ENCODE data around the gene DAB1.
A peak's percentile ranks its signal among the peaks of the same experiment; 100 is the strongest.

Gene DAB1

DNA sequence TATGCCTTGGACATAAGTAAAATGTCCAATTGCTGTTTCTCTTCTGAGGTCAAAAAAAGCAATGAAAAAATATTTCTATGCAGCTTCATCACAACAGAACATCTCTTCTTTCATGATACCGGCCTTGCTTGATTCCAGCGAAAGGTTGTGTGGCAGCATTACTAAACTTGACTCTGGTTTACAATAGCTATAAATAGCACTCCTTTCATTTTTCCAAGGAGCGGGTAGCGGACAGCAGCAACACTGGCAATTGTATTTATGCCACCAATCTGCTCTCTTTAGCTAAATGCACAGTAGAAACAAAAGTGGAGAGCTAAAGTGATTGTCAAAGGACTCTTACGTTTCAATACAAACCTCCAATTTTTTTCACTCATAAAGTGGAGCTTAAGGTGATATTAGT, 7.5 kb upstream of the DAB1 start:
- TF ChIP-seq, protein P1, sequence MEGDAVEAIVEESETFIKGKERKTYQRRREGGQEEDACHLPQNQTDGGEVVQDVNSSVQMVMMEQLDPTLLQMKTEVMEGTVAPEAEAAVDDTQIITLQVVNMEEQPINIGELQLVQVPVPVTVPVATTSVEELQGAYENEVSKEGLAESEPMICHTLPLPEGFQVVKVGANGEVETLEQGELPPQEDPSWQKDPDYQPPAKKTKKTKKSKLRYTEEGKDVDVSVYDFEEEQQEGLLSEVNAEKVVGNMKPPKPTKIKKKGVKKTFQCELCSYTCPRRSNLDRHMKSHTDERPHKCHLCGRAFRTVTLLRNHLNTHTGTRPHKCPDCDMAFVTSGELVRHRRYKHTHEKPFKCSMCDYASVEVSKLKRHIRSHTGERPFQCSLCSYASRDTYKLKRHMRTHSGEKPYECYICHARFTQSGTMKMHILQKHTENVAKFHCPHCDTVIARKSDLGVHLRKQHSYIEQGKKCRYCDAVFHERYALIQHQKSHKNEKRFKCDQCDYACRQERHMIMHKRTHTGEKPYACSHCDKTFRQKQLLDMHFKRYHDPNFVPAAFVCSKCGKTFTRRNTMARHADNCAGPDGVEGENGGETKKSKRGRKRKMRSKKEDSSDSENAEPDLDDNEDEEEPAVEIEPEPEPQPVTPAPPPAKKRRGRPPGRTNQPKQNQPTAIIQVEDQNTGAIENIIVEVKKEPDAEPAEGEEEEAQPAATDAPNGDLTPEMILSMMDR (IDR thresholded peaks at IDR 0.05; ENCODE audit: low read depth, low read length), result no peak
- no peak for DNase-seq (ENCODE audit: extremely low read depth, low read depth)

DNA sequence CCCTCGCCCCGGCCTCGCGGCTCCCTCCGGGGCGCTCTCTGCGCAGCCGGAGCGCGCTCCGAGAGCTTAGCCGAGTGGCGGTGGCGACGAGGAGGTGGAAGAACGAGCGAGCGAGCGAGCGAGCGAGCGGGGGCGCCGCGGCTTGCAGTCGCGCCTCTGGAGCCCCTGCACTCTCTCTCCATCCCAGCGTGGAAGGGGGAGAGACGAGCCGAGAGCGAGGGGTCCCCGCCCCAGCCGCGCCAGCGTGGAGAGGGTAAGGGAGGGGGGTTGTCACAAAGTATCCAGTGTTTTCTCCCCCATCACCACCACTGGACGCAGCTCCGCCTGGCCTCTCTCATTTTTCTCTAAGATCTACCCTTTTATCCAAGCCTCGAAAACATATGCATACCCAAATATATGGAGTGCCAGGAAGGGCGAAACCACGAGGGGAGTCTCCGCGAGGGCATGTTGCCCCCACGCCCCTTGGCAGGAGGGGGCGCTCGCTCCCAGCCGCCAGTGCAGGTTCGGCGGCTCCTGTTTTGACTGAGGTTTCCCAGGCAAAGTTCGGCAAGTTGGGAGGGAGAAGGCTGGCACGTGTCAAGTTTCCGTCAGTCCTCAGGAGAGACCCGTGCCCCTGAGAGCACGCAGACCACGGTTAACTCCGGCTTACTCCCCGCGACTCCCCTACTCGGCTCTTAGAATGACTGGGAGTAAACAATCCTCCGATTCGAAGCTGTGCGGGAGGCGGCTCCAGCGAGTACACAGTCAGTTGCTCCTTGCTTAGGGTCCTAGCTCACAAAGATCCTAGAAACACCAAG, 569 bp upstream of the DAB1 start:
- DNase-seq (ENCODE audit: extremely low read depth, low read depth), result peak; percentile 7
- TF ChIP-seq, protein P1 (IDR thresholded peaks at IDR 0.05; ENCODE audit: low read depth, low read length), result peak; percentile 85

DNA sequence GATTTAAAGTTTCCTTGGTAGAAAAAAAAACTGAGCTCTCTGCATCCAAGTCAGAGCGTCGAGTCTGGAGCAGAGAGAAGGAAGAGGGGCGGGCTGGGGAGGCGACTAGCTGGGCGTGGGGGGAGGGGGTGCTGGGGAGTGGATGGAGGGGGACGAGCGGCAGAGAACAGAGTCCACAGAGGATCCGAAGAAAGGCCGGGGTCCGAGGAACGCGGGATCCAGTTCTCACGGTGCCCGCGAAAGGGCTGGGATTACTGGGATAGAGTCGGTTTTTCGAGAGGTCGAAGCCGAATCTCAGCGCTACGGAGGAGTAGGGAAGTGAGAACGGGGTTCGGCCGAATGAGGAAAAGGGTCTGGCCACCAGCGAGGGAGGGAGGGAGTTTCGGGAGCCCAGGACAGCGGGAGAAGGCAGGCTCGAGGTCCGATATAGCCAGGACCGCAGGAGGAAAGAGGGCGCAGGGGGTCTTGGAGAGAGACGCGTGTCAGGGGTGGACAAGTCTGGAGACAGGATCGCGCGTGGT, 665 bp downstream of the DAB1 start:
- no peak for DNase-seq (ENCODE audit: extremely low read depth, low read depth)
- TF ChIP-seq, protein P1 (IDR thresholded peaks at IDR 0.05; ENCODE audit: low read depth, low read length), result no peak

DNA sequence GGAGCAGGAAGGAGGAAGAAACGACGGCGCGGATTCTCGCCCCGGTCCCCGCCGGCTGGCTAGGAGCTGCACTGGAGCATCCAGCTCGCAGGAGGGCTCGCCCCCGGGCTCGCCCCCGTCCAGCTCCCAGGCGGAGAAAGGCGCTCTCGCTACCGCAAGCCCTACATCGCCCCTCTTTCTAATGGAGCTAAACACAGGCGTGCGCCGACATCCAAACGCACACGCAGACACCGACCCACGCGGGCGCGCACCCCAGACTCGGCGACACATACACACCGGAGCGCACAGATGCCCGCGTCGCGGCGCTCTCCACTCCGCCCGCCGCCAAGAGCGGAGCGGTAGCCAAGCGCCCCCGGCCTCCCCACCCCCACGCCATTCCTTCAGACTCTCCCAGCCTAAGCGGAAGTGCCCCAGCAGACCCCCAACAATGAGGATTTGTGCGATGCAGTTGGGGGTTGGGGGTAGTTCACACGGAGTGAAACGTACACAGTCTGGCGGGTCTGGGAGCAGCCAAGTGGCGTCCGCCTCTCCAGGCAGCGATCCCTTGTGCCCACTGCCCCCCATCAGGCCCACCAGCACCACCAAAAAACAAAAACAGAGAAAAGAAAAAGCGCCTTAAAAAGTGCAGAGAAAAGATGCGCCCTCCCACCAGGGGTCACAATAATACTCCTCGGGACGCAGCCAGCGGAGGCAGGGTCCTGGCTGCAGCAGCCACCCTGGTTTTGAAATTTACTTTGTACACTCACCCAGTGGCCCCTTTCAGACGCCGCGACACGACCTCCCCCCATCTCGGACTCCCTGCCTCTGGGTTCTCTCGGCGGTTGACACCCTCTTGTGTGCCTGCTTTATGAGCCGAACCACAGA, 1.4 kb downstream of the DAB1 start:
- TF ChIP-seq, protein P1 (IDR thresholded peaks at IDR 0.05; ENCODE audit: low read depth, low read length), result peak; percentile 26
- DNase-seq (ENCODE audit: extremely low read depth, low read depth), result no peak

DNA sequence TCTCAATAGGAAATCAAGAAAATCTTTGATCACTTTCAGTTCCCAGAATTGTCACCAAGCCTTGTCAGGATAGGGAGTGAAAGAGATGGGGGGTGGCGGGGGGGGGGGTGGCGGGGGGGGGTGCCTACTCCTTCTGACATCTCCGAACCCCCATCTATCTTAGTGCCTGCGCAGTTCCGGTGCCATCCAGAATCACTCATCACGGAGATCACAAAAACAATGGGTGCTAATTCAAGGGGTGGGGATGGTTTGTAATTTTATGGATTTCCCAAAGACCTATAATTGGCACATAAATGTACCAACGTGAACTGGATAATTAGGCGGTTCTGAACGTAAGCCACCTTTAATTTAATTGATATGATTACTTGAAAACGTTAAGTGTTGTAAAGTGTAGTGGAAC, 2.1 kb downstream of the DAB1 start:
- DNase-seq (ENCODE audit: extremely low read depth, low read depth), result no peak
- TF ChIP-seq, protein P1 (IDR thresholded peaks at IDR 0.05; ENCODE audit: low read depth, low read length), result no peak

DNA sequence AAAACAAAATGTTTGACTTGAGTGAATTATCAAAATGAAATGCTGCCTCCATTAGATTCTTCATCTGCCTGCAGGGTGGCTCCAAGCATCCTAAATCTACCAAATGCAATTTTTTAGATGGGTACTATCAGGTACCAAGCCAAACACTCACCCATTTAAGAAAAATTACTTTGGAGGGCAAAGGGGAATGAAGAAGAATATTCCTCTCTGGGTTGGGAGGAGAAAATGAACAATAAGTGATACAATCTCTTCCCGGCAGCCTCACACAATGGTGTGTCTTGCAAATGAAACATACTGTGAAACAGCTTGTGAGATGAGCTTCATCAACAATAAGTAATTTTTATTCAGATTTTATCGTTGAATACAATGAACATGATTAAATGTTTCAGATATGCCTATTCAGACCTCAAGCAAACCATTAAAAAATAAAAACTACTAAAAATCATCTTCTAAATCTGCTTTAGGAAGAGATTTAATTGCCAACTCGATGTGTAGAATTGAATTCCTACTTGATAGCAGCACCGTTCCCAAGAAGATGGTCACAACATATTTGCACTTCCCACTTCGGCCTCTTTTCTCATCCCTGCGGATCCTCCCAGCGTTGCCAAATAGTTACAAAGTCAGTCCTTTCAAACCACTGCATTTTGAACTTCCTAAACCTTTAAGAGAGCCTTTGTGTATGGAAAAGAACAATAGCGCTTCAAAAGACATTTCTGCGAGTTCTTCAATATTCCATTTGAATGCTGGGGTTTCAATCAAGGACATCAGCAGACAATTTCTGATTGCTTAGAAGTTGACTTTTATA, 2.7 kb downstream of the DAB1 start:
- no peak for DNase-seq (ENCODE audit: extremely low read depth, low read depth)
- TF ChIP-seq, protein P1 (IDR thresholded peaks at IDR 0.05; ENCODE audit: low read depth, low read length), result no peak
